Central memory CD4-positive, alpha-beta T cell (primary cell): ENCODE data around the gene PRKAR1B.

Experiments
- DNase-seq: peaks from one replicate; pipeline ENCODE4 v3.0.0; 2022

Gene PRKAR1B

DNA sequence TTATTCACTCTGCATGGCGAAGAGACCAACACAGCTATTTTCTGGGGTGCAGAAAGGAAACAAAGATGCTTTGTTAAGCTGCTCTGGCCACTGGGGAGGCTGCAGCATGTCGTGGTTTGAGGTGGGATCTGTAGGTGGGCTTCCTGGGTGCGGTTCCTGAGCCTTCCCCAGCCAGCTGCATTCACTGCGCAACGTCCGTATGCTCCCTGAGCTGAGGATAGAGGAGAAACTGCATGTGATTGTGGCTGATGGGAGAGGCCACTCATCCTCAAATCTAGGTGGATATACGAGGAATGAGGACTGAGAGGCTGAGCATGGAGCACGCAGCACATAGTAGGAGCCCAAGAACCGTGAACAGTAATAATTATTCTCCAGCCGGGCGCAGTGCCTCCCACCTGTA, 10.4 kb downstream of the PRKAR1B start:
- no peak for DNase-seq

DNA sequence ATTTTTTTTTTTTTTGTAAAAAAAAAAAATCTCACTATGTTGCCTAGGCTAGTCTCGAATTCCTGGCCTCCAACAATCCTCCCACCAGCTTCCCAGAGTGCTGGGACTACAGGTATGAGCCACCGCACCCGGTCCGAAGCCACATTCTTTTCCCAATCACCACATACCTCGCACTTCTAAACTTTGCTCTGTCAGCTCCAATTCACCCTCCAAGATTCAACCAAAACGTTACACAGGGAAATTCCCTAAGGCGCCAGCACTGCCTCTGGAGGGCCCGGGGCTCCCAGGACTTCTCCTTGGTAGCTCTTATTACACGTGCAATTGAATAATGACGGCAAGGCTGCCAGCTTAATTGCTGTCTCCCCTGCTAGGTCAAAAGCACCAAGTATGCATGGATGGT, 10.9 kb downstream of the PRKAR1B start:
- DNase-seq: no peak

DNA sequence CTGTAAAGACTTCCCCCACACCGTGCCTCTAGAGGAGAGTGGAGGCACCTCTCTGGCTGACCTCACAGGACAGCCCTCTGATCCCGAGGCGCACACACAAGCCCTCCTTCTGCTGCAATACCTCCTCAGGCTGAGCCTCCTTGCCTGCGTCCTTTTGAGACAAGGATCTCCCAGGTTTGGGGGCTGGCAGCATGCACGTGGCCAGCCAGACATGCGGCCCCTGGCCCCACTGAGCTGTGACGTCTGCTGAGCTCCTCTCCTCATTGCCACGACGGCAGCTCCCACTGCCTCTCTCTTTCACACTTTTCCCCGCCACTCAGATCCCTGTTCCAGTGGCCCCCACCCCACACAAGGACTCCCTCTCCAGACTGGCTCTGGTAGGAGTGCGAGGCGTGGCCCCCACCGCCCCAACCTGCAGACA, 12.8 kb downstream of the PRKAR1B start:
- no peak for DNase-seq

DNA sequence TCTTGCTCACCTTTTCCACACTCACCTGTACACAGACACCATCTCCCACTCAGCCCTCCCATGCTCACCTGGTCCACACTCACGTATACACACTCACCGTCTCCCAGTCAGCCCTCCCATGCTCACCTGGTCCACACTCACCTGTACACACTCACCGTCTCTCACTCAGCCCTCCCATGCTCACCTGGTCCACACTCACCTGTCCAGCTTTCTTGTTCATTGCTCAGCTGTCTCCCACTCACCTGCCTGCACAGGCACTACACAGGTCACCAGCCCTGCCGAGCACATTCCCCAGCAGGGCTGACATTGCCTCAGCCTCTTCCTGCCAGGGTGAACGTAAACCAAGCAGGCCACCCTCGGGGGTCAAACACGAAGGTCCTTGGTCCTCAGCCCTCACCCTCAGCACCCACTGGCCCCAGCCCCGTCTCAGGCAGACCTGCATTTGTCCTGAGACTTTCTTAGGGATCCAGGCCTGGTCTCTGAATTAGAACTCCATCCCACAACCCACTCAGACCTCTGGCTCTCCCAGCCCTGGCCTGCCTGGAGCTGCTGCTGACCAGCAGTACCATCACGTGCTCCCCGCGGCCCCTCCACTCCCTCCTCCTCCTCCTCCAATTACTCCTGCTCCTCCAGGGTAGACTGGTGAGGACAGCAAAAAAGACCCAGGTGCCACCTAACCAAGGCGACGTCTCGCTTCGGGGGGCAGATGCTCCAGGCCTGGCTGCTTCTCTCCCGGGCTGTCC, 13.4 kb downstream of the PRKAR1B start:
- no peak for DNase-seq

DNA sequence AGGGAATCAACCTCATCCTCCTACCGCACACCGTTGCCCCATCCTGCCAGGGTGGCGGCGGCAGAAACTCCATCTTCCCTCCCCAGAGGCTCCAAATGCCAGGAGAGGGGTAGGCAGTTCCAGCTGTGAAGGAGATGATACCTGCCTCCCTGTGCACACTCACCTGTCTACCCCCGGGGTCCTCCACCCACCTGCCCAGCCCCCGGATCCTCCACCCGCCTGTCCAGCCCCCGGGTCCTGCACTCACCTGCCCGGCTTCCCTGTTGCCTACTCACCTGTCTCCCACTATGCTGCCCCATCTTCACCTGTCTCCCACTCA, 14.0 kb downstream of the PRKAR1B start:
- no peak for DNase-seq

DNA sequence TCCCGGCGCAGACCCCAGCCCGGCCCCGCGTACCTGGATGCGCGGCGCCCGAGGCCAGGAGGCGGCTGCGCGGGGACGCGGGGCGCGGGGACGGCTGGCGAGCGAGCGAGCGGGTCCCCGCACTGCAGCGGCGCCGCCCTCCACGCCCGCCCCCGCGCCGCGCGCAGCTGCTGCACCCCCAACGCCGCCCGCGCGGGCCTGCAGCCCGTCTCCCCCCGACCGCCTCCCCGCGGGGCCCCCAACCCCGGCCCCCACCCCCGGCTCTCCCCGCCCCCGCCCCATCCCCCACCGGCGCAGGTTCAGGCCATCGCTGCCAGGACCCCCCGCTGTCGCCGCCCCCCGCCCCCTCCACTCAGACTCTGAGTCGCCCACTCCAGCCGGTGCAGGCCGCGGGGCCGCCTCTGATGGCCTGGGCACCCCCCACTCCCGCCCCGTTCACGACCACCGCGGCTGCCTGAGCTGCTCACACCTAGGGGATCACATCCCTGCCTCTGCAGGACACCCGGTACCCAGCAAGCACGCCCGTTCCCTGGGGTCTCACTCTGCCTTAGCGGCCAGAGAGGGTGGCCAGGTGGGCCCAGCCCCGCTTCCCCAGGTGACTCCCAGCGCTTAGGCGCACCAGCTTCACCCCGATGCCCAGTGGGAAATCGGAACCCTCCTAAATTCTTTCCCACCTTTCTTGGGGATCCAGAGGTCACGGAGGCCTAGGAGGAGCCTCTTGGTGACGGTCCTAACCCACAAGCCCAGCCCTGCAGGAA, 14.5 kb downstream of the PRKAR1B start:
- DNase-seq: no peak

GRCh38 chr7:711922-712380, 15.1 kb downstream of the PRKAR1B start:
- no peak for DNase-seq

- no peak for DNase-seq
Observed at GRCh38 chr7:711093-711921, 15.8 kb downstream of the PRKAR1B start.

- no peak for DNase-seq
Observed at GRCh38 chr7:710161-710560, 16.9 kb downstream of the PRKAR1B start.

DNA sequence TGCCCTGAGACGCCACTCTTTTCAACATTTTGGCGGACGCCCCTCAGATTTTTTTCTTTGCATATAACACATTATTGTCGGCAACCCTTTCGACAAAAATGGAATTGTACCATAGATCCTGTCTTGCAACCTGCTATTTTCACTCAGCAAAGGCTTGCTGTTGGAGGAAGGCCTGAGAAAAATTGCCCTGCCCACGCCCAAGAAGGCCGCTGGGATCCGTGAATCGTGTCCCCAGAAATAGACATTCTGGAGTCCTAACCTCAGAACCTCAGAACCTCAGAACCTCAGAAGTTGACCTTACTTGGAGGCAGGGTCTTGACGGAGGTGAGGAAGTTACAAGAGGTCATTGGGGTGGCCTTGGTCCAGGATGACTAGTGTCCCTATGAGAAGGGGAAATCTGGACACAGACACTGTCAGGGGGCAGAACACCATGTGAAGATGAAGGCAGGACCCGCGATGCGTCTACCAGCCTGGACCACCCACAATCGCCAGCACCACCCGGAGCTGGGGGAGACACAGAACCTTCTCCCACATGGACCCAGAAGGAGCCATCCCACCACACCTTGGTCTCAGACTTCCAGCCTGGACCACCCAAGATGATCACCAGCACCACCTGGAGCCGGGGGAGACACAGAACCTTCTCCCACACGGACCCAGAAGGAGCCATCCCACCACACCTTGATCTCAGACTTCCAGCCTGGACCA, 19.6 kb downstream of the PRKAR1B start:
- DNase-seq: no peak

DNA sequence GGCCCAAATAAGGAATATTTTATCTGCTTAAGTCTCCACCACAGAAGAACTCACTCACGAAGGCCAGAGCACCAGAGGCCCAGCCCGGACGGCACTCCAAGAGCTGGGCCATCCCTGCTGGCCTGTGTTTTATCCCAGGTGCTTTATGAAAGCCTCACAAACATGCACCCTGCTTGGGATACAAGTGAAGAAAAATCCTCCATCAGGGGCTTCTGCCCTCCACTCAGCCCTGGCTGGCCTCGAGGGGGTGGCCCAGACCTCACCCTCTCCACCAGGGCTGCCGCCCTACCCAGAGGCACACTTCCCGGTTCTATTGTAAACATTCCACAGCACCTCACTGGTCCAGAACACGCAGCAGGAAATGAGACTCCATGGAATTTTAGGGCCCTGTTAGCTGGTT, 20.4 kb downstream of the PRKAR1B start:
- no peak for DNase-seq

DNA sequence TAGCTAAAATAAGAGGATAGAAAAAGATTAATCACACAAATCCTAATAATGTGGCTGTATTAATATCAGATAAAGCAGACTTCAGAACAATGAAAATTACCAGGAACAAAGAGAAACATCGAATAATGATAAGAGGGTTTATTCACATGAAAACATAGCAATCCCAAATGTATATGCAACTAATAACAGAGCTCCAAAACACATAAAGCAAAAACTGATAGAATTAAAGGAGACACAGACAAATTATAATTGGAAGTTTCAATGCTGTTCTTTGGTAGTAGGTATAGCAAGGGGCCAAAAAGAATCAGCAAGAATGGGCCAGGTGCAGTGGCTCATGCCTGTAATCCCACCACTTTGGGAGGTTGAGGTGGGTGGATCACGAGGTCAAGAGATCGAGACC, 24.0 kb downstream of the PRKAR1B start:
- DNase-seq: no peak

- DNase-seq: no peak
Observed at GRCh38 chr7:701086-701671, 25.9 kb downstream of the PRKAR1B start.

DNA sequence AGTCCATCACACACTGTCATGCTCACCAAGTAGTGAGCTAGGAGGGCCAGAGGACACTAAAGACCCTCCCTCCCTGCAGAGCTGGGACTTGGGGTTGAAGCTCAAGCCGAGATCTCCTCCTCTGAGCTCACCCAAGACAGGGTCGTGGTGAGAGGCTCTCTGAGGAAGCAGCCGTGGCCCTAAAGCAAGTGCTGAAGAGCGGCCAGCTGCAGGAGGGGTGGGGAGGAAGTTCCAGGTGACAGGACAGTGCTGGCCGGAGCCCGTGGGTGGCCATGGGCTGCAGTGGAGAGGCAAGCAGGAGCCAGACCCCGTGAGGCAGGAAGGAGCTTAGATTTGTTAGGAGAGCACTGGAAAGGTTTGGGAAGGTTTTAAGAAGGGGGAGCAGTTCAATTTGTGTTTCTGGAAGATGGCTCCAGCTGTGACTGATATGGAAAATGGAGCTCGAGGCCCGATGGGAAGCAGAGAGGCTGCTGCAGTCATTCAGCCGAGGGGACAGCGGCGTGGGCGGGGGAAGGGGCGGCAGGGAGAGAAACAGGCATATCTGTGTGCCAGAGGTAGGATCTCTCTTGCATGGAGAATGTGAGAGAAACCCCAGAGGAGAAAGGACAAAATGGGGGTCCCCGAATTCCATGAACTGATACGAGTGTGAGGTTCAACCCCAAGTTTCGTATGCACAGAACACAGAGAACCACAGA, 27.5 kb downstream of the PRKAR1B start:
- no peak for DNase-seq

- DNase-seq: no peak
Observed at GRCh38 chr7:698515-699475, 28.3 kb downstream of the PRKAR1B start.

DNA sequence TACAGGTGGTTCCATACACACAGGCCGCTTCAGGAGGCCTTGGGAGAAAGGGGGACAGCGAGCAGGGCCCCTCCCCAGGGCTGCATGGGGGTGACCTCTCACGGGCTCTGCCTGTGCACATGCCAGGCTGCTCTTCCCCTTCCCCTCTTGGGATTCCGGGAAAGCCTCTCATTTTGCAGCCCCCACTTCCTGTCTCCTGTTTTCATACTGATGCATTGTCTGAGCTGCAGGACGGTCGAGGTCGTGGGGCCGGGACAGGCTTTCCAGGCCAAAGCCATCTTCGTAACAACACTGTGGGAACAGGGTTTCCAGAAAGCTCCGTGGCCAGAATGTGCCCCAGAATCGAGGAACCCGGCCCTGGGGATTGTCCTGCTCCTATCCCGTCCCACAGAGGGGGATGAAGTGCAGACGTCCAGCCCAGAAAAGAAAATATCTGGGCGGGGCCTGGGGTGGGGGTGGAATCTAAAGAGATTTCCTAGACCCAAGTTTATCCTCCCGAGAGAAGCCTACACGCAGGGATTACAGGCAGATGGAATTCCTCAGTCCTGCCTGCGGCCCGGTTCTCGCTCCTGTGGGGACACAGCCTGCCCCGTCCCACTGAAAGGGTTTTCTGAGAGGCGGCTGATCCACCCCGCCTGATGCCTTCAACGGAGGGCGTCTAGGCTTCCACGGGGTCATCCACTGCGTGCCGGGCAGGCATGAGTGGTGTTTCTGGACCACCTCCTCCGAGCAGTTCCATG, 30.1 kb downstream of the PRKAR1B start:
- DNase-seq: no peak

- DNase-seq: no peak
Observed at GRCh38 chr7:696426-696811, 30.7 kb downstream of the PRKAR1B start.

DNA sequence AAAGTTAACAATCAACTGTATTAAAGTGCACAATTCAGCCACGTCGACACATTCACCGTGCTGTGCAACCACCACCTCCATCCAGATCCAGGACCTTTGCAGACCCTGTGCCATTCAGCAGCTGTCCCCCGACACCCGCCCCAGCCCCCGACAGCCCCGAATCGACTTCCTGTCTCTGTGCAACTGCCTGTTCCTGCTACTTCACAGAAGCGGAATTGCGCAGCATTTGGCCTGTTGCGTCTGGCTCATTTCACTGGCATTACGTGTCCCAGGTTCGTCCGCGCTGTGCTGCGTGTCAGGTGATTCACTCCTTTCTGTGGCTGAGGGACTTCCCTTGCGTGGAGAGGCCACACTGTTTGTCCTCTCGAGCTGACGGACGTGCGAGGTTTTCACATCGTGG, 33.8 kb downstream of the PRKAR1B start:
- DNase-seq: no peak

- DNase-seq: no peak
Observed at GRCh38 chr7:691361-692045, 35.6 kb downstream of the PRKAR1B start.
